HG03460 (cell line): ENCODE measurements around the gene ZCCHC14.
"Not testable (repeated sequence)": the region's sequence is repeated elsewhere in the genome, so short reads cannot be mapped to it uniquely, and the experiment has no call there.

Source experiments
- ATAC-seq: cut with Tn5 transposase; IDR thresholded peaks from one replicate; pipeline ENCODE4 v1.9.1; 2021; ENCODE audit not compliant: unreplicated experiment

The ZCCHC14 gene

GRCh38 chr16:87388818-87389134 is 104.0 kb downstream of the ZCCHC14 start:
- no peak for ATAC-seq

GRCh38 chr16:87387942-87388817 is 104.6 kb downstream of the ZCCHC14 start:
- ATAC-seq, result peak; percentile 55

- not testable (repeated sequence) for ATAC-seq
These were observed 108.0 kb downstream of the ZCCHC14 start for GRCh38 chr16:87384875-87385167.

GRCh38 chr16:87384162-87384874 is 108.5 kb downstream of the ZCCHC14 start:
- ATAC-seq, result peak; percentile 1

GRCh38 chr16:87383505-87384161 is 109.2 kb downstream of the ZCCHC14 start, which contains the start of gene FBXO31:
Gene FBXO31, minus strand, starts transcription at chr16:87383776. Its CDS starts 32 bp downstream, at chr16:87383744.
- ATAC-seq, result peak; percentile 35

- ATAC-seq, result no peak
These were observed 110.6 kb downstream of the ZCCHC14 start for GRCh38 chr16:87382023-87382785.

GRCh38 chr16:87380881-87381280 is 111.9 kb downstream of the ZCCHC14 start:
- ATAC-seq, result no peak

- ATAC-seq, result no peak
These were observed 112.4 kb downstream of the ZCCHC14 start for GRCh38 chr16:87380403-87380802.

GRCh38 chr16:87379312-87379752 is 113.5 kb downstream of the ZCCHC14 start:
- ATAC-seq, result not testable (repeated sequence)

- ATAC-seq, result no peak
These were observed 116.2 kb downstream of the ZCCHC14 start for GRCh38 chr16:87376660-87377059.

GRCh38 chr16:87375426-87376135 is 117.2 kb downstream of the ZCCHC14 start:
- no peak for ATAC-seq

- no peak for ATAC-seq
These were observed 118.5 kb downstream of the ZCCHC14 start for GRCh38 chr16:87374313-87374712.

GRCh38 chr16:87372305-87372704 is 120.5 kb downstream of the ZCCHC14 start:
- ATAC-seq, result no peak

- ATAC-seq, result no peak
These were observed 121.5 kb downstream of the ZCCHC14 start for GRCh38 chr16:87371261-87371866.

GRCh38 chr16:87369796-87370719 is 122.8 kb downstream of the ZCCHC14 start:
- ATAC-seq, result no peak

GRCh38 chr16:87369117-87369765 is 123.6 kb downstream of the ZCCHC14 start:
- no peak for ATAC-seq

- no peak for ATAC-seq
These were observed 124.6 kb downstream of the ZCCHC14 start for GRCh38 chr16:87368029-87368770.

GRCh38 chr16:87367529-87367928 is 125.3 kb downstream of the ZCCHC14 start:
- ATAC-seq, result no peak
